HG03378 (cell line): Measurements from ENCODE around the gene LPP.

Experiments
- ATAC-seq: cut with Tn5 transposase; IDR thresholded peaks from one replicate; pipeline ENCODE4 v1.9.1; 2021; ENCODE audit warnings: mild to moderate bottlenecking, moderate library complexity; ENCODE audit not compliant: unreplicated experiment

The LPP gene

DNA sequence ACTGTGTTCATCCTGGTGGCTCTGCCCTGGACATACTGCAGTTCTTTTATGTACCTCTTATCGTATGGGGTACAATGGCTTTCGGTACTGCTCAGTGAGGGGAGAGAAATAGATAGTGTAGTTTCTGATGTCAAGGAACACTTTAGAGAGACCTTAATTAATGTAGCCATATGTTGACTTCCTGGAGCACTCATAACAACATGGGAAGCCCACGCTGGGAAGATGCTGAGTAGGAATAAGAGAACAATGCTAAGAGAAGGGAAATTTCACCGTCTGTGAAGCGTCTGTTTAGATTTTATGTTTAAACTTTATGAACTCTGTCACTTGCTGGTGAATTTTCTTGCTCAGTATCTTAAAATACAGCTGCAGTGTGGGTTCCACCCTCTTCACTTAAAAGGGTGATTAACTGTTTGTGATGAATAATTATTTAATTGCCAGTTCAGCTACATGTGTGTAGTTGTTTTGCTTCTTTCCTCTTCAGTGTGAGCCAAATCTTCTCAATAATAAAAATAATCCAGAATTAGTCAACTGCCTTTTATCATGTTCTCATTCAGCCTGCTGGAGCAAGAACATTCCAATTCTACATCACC, 644.7 kb downstream of the LPP start:
- ATAC-seq, result no peak

DNA sequence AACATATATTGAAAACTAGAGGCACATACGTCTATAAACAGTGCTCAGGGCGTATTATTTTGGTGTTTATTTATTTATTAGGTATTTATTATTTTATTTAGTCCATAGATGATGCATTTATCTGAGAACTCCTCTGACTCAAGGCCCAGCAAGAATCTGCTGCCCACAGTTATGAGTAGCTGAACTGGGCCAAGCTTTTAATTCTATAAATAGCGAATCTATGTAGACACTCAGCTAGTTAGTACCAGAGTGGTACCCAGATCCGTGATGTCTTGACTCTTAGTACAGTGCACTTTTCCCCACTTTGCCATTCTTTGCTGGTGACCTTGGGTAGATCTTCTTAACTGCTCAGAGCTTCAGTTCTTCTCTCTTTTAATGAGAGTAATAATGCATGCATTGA, 647.4 kb downstream of the LPP start:
- ATAC-seq, result no peak

- no peak for ATAC-seq
These were observed 648.7 kb downstream of the LPP start for GRCh38 chr3:188802645-188803044.

GRCh38 chr3:188807006-188807405, 653.0 kb downstream of the LPP start:
- no peak for ATAC-seq

DNA sequence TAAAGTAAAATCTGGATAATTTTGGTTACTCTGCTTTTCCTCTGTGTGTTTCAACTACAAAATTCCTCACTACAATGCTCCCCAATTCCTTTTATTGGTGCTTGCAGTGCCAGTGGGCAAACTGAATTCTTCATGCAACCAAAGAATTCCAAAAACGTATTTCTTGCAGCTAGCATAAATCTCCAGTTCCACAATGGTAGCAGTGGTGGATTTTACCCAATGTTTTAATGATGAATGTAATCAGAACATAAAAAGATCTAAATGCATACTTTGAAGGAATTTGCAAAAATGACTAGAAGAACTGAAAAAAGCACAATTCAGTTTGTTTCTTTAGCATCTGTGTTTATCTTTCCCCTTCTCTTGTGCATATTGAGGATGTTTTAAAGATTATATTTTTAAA, 658.2 kb downstream of the LPP start:
- ATAC-seq, result no peak

GRCh38 chr3:188814581-188814980, 660.6 kb downstream of the LPP start:
- no peak for ATAC-seq

GRCh38 chr3:188817103-188817934, 663.4 kb downstream of the LPP start:
- ATAC-seq, result no peak

GRCh38 chr3:188817935-188818269, 663.9 kb downstream of the LPP start:
- ATAC-seq, result no peak

- ATAC-seq, result no peak
These were observed 664.3 kb downstream of the LPP start for GRCh38 chr3:188818282-188818681.

- ATAC-seq, result no peak
These were observed 666.0 kb downstream of the LPP start for GRCh38 chr3:188819939-188820338.

- ATAC-seq, result no peak
These were observed 668.0 kb downstream of the LPP start for GRCh38 chr3:188822004-188822403.

DNA sequence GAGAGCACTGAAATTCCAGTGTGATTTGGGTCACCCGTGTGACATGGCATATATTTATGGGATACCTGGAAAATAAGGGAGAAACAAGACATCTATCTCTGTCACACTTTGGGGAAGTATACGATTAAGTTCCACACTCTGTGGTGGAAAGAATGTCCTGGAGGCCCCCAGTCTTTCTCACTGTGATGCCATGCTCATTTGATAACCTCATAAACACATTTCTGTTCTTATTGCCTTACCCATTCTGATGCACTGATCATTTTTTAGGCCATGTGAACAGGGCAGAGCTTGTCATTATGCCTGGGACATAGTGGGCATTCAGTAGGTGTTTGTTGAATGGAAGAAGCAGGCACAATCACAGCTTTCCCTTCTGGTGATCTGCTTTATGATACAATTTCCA, 668.5 kb downstream of the LPP start:
- ATAC-seq, result no peak

- no peak for ATAC-seq
These were observed 670.6 kb downstream of the LPP start for GRCh38 chr3:188824566-188824965.

DNA sequence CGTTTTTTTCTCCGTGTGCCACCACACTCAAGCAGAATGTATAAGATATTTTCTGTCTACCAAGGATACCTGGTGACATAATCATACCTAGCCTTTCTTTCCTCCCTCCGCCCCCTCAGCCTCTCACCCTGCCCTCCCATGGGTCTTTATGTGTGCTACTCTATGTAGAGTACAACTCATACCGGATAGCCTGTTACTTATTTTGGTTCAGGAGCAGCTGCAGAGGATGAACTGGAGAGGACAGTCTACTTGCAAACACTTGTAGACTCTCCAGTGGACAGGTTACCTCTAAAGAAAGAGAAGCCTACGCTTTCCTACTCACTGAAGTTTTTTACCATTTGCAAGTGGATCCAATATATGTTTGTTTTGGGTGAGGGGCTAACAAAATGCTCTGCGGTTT, 671.9 kb downstream of the LPP start:
- ATAC-seq, result no peak

DNA sequence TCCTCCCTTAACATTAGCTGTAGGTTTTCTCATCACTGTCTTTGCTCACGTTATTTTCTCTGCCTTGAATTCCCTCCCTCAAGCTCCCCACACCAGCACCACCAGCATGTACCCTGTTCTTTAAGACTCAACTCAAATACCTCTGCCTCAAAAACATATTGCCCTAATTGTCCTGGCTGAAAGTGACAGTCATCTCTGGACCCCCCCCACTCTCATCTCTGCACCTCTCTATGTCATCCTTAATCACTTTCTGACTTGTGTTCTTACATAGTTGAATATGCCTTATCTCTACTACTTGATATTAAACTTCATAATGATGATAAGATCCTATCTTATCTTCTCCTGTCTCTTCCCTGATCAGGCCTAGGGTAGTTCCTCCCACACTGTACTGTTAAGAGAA, 672.6 kb downstream of the LPP start:
- no peak for ATAC-seq

GRCh38 chr3:188827103-188827502, 673.1 kb downstream of the LPP start:
- ATAC-seq, result no peak

- no peak for ATAC-seq
These were observed 673.6 kb downstream of the LPP start for GRCh38 chr3:188827576-188827975.

- ATAC-seq, result no peak
These were observed 675.2 kb downstream of the LPP start for GRCh38 chr3:188829130-188829529.

DNA sequence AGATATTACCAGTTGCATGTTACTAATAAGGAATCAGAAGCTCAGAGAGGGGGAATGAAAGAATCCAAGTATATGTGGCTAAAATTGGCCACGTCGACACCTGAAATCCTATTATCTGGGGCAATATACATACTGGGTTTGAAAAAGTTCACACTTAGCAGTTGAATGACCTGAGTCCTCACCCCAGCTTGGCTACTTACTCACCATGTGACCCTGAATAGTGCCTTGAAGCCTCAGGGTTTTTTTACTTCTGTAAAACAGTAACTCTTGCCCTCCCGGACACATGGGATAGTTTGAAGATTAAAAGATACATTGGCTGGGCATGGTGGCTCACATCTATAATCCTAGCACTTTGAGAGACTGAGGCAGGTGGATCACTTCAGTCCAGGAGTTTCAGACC, 675.6 kb downstream of the LPP start:
- ATAC-seq, result no peak

DNA sequence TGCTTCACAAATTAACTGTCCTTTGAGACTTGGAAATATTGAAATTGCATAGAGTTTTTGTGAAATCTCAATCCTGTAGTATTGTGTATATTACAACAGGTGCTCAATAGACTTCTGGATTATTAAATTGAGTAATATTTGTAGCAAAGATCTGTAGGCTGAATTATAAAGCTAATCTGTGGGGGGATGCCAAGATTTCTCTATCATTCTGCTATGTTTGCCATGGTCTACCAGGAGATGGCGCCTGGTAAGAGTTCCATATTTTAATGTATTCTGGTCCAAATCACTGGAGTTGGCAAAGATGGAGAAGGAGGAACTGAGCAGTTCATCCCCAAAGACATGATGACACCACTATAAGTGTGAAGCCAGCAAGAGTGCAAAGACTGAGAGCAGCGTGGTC, 676.9 kb downstream of the LPP start:
- ATAC-seq, result no peak

DNA sequence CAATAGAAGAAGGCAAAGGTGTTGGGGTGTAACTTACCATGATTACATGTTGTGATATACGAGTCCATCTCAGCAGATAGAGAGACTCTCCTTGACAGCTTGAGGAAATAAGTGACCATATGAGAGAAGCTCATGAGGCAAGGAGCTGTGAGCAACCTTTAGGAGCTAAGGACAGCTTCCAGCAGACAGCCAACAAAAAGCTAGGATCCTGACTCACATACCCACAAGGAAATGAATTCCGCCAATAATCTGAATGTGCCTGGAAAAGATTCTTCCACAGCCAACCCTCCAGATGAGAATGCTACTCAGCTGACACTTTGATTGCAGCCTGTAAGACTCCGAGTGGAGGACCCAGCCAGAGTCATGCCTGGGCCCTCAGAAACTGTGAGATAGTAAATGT, 678.2 kb downstream of the LPP start:
- no peak for ATAC-seq

- no peak for ATAC-seq
These were observed 679.2 kb downstream of the LPP start for GRCh38 chr3:188832961-188833721.
